ENCODE results near the gene BICDL2.
A peak's percentile ranks its signal among the peaks of the same experiment; 100 is the strongest.
"Not testable (repeated sequence)": the region's sequence is repeated elsewhere in the genome, so short reads cannot be mapped to it uniquely, and the experiment has no call there.

Gene BICDL2, protein sequence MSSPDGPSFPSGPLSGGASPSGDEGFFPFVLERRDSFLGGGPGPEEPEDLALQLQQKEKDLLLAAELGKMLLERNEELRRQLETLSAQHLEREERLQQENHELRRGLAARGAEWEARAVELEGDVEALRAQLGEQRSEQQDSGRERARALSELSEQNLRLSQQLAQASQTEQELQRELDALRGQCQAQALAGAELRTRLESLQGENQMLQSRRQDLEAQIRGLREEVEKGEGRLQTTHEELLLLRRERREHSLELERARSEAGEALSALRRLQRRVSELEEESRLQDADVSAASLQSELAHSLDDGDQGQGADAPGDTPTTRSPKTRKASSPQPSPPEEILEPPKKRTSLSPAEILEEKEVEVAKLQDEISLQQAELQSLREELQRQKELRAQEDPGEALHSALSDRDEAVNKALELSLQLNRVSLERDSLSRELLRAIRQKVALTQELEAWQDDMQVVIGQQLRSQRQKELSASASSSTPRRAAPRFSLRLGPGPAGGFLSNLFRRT

DNA sequence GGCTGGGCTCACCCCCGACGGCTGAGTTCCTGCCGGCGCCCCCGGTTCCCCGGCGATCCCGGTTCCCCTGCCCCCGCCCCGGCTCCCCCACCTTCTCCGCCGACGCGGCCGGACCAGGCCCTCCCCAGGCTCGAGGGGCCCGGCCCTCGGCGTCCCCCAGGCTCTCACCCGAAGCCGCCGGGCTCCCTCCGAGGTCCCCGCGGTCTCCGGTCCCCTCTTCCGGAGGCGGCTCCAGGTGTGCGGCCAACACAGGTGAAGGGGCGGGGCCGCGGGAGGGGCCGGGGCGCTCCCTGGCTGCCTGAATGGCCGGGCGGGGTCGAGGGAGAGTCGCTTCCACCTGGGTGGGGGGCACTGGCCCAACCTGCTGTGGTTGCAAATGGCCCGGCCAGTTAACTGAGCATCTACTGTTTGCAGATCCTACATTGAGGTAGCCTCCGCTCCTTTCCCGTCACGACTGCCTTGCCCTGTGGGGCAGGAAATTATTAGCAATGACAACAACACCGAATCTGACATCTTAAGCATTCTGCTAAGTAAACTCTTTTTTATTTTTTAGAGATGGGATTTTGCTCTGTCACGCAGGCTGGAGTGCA is at the start of gene BICDL2:
BICDL2 (minus strand) TSS at position 219 of the 590 bp plus-strand sequence. CDS start 1,448 bp downstream, outside the sequence.
- no peak for DNase-seq

DNA sequence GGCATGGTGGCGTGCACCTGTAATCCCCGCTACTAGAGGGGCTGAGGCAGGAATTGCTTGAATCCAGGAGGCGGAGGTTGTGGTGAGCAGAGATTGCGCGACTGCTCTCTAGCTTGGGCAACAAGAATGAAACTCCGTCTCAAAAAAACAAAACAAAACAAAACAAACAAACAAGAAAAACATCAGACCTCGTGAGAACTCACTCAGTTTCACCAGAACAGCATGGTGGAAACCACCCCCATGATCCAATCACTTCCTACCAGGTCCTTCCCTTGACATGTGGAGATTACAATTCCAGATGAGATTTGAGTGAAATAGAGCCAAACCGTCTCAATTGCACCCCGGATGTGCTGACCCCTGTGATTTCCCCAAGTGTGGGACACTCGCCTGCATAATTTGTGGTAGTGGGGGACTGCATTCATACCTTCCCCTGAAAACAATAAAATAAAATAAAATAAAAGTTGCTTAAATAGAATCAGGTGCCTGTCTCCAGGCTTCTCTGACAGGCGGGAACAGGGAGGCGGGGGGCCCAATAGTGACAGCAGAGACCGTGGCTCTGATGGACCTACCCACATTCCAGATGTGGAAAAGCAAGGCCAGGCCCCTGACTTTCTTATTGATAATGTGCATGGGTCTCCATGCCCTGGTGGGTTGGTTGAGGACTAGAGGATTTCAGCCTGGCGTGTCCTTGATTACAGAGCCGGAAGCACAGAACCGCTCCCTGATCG is 49.3 kb upstream of the BICDL2 start:
- DNase-seq, result no peak

DNA sequence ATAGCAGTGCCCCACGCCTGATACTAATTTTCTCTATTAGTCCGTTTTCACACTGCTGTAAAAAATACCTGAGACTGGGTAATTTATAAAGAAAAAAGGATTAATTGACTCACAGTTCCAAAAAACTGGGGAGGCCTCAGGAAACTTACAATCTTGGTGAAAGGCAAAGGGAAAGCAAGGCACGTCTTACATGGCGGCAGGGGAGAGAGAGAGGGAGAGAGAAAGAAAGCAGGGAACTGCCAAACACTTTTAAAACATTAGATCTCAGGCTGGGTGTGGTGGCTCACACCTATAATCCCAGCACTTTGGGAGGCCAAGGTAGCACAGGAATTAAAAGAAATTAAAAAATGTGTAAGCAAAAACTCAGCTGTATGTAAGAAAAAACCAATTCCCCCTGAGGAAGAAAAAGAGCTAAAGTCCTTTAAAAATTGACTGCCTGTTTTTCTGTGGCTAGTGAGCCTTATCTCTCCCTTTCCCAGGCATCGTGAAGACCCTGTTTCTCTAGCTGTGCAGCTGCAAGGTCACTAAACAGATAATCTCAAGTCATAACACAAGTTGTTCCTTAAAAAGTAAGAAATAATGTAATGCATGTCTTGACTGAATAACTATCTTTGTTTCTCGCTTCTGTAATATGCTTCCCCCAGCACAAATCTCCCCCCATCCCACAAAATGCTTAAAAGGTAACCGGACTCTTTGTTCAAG is 48.4 kb upstream of the BICDL2 start:
- DNase-seq, result no peak

DNA sequence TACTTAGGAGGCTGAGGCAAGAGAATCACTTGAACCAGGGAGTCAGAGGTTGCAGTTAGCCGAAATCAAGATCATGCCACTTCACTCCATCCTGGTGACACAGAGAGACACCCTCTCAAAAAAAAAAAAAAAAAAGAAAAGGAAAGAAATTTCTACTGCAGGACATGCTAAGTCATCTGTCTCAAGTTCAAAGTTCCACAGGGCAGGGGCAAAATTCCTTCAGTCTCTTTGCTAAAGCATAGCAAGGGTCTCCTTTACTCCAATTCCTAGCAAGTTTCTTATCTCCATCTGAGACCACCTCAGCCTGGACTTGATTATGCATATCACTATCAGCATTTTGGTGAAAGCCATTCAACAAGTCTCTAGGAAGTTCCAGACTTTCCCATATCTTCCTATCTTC is 47.7 kb upstream of the BICDL2 start:
- DNase-seq, result no peak

DNA sequence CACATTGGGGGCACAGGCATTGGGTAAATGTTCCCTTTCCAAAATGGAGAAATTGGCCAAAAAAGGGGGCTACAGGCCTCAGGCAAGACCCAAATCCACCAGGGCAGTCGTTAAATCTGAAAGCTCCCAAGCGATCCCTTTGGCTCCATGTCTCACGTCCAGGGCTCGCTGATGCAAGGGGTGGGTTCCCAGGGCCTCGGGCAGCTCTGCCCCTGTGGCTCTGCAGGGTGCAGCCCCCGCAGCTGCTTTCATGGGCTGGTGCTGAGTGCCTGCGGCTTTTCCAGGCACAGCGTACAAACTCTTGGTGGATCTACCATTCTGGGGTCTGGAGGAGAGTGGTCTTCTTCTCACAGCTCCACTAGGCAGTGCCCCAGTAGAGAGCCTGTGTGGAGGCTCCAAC is 46.7 kb upstream of the BICDL2 start:
- DNase-seq, result not testable (repeated sequence)

DNA sequence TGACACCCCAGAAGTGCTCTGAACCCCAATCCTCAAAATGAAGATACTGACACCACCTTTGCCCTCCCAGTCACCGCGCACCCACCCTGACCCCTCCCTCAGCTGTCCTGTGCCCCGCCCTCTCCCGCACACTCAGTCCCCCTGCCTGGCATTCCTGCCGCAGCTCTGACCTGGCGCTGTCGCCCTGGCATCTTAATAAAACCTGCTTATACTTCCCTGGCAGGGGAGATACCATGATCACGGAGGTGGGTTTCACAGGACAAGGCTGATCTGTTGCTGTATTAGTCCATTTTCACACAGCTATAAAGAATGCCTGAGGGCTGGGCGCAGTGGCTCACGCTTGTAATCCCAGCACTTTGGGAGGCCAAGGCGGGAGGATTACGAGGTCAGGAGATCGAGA is 45.2 kb upstream of the BICDL2 start:
- not testable (repeated sequence) for DNase-seq

DNA sequence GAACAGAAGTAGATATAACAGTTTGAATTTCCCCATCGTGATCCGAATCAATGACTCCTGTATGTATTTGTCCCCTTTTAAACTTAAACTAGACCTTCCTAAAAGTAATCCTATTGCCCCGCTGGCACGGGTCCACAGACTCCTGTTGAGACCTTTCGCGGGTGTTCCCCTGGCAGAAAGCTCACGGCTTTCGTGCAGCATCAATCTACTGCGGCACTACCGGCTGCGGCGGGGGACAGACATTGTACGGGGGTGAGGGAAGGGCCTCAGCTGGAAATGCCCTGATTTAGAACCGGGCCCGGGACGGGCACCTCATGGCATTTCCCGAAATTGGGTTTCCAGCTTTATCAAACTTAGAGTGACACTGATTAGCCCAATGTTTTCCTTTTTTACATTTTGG is 43.3 kb upstream of the BICDL2 start:
- DNase-seq, result no peak

DNA sequence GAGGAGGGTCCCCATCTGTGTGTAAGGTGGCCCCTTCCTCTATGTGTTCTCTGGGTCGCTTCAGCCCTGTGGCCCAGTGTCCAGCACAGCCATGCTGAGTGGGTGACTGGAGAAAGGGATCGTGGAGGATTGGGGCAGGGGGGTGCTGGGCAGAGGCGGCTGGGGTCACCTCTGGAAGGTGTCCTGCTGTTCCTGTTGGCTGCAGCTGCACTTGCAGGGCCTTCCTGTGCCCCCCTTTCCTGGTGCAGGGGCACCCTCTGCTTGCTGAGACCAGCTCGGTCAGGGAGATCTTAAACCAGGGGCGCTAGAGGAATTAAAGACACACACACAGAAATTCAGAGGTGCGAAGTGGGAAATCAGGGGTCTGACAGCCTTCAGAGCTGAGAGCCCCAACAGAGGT is 39.8 kb upstream of the BICDL2 start:
- no peak for DNase-seq

DNA sequence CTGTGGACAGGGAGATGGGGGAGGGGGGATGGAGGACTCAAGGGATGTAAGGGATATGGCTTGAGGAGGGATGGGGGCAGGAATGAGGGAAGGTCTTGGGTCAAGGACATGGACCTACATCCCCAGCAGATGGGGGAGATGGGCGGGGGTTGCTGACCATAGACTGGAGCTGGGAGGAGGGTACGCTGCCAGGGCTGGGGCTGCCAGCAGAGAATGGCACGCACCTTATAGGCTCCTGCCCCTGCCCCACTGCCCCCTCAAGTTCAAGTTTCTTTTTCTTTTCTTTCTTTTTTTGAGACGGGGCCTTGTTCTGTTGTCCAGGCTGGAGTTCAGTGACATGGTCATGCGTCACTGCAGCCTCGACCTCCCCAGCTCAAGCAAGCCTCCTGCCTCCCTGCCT is 39.2 kb upstream of the BICDL2 start:
- not testable (repeated sequence) for DNase-seq

DNA sequence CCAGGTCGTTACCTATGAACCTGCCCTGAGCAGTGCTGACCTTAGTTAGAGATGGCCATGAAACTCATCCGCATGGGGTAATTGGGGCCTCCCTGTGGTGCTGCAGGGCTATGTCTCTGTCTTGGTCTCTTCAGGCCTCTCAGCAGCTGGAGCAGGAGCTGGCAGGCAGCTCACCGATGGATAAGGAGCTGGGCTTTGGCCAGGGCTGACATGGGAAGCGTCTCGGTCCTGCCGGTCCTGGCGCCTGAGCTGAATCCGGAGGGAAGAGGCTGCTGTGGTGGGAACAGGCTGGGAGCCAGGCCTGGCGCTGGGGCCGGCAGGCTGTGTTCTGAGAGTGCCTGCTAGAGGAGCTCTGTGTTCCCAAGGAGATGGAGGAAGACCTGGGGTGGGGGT is 38.8 kb upstream of the BICDL2 start:
- no peak for DNase-seq

DNA sequence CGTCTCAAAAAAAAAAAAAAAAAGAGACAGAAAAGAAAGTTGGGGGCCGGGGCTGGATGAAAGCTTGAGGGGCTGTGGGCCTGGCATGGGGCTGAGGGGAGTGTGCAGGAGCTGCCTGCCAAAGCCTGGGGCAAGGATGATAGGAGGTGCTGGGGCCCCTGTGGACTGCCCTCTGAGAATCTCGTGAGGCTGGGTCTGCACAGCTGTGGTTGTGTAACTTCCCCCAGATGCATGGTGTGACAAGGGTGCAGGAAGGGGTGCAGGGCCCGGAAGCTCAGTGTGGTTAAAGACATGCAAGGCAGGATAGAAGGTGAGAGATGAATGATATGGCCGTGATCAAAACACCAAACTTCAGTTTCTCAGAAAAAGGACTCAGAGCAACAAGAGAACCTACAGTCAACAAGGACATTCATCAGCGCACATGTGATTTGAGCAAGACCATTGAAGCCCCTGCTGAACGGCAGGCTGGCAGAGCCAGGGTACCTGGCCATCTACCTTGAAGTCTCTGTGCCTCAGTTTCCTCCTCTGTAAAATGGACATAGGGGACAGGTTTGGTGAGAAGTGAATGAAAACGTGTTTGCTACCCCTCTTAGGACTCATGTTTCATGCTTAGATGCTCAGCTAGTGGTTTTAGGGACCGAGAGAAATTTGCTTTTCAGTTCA is 38.2 kb upstream of the BICDL2 start:
- peak; percentile 85 to 90 for DNase-seq

DNA sequence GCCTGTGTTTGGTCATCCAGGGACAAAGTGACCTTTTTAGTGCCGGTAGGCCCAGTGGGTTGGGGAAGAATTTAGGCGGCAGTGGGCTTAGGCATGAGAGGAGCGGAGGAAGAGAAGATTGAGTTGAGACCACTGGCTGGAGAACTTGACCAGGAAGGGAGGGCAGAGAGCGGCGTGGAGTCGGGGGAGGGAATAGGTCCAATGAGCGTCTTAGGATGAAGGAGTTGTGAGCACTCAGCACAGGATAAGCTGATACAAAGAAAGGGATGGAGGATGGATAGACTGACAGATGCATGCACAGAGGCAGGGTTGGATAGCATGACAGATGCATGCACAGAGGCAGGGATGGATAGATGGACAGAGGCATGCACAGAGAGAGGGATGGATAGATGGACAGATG is 36.7 kb upstream of the BICDL2 start:
- no peak for DNase-seq

DNA sequence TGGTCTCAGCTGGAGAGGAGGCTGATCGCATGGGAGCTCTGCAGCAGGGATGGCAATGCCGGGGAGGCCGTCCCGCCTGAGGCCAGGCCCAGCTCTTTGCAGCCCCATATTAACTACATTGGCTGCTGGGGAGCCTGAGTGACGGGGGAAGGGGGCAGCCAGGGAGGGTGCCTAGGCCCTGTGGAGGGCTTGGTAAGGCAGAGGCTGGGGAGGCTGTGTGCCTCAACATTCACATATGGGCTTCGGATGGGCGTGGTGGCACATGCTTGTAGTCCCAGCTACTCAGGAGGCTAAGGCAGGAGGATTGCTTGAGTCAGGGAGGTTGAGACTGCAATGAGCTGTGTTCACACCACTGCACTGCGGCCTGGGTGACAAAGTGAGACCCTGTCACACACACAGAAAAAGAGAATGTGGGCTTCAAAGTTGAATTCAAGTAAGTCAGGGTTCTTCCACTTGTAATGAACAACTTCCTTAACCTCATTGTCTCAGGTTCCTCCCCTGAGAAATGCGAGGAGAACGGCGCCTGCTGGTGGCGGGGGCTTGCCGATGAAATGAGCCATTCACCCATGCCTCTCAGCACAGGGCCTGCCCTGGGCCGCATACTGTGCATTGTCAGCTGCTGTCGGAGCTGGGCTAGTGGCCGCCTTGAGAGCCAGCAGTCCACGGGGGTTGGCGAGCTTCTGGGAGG is 36.0 kb upstream of the BICDL2 start:
- peak in 1 of 2 donors; percentile 62 for DNase-seq

DNA sequence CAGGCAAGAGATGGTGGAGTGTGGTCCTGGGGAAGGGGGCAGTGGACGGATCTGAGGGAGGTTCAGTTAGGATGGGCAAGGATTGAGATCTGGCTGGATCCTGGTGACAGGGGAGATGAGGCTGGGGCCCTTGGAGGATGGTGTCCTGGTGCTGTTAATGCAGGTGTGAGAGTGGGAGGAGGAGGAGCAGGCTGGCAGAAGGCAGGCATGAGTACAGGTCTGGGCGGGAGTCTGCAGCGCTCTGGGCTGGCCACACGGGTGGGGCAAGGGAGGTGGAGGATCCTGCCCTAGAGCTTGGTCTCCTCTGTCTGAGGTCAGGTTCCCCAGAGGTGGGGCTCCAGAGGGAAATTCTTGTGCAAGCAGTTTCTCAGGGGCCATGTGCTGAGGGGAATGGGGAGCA is 35.4 kb upstream of the BICDL2 start:
- DNase-seq, result peak in 1 of 2 donors; percentile 53

DNA sequence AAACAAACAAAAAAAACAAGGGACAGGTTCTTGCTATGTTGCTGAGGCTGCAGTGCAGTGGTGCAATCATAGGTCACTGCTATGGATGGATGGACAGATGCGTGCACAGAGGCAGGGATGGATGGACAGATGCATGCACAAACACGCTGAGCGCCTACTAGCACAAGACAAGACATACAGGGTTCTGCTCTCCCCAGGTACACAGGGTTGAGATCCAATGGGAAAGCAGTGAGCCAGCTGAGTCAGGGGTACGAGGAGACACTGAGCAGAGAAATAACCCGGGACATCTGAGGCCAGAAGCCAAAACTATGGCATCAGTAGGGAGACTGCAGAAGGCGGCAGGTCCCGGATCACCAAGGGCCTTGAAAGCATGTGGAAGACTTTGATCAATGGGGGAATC is 34.9 kb upstream of the BICDL2 start:
- DNase-seq, result peak in 1 of 2 donors; percentile 37

DNA sequence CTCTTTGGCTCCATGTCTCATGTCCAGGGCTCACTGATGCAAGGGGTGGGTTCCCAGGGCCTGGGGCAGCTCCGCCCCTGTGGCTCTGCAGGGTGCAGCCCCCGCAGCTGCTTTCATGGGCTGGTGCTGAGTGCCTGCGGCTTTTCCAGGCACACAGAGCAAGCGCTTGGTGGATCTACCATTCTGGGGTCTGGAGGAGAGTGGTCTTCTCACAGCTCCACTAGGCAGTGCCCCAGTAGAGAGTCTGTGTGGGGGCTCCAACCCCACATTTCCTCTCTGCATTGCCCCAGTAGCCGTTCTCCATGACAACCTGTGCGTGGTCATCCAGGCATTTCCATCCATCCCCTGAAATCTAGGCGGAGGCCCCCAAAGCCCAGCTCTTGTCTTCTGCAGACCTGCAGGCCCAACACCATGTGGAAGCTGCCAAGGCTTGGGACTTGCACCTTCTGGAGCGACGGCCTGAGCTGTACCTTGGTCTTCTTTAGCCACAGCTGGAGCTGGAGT is 33.9 kb upstream of the BICDL2 start:
- DNase-seq, result peak in 1 of 2 donors; percentile 48

DNA sequence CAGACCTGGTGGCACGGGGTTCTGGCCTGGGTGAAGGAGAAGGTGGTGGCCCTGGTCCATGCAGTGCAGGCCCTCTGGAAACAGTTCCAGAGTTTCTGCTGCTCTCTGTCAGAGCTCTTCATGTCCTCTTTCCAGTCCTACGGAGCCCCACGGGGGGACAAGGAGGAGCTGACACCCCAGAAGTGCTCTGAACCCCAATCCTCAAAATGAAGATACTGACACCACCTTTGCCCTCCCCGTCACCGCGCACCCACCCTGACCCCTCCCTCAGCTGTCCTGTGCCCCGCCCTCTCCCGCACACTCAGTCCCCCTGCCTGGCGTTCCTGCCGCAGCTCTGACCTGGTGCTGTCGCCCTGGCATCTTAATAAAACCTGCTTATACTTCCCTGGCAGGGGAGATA is 32.4 kb upstream of the BICDL2 start:
- not testable (repeated sequence) for DNase-seq

DNA sequence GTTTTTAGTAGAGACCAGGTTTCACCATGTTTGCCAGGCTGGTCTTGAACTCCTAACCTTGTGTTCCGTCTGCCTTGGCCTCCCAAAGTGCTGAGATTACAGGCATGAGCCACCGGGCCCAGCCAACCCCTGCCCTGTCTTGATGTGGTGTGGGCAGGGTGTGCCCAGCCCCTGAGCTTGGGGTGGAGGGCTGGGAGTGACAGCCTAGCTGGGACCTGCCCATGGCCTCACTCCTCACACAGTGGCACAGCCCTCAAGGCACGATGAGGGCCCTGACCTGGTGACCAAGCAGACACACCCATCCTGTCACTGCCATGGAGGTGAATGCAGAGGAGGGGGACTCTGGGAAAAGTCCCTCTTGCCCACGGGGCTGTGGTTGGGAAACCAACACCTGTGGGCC is 31.7 kb upstream of the BICDL2 start:
- DNase-seq, result peak in 1 of 2 donors; percentile 46

DNA sequence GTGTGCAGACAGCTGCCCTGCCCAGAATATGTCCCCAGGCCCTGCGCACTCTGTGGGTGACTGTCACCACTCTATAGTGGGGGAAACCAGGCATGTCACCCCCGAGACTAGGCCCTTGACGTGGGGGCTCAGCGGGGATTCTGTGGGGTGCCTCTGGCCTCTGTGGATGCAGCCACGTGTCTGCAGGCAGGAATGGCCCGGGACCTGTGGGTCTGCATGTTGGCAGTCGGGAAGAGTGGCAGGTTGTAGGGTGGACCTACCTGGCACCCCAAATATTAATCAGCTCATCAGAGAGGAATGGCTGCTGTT is 29.6 kb upstream of the BICDL2 start:
- no peak for DNase-seq

DNA sequence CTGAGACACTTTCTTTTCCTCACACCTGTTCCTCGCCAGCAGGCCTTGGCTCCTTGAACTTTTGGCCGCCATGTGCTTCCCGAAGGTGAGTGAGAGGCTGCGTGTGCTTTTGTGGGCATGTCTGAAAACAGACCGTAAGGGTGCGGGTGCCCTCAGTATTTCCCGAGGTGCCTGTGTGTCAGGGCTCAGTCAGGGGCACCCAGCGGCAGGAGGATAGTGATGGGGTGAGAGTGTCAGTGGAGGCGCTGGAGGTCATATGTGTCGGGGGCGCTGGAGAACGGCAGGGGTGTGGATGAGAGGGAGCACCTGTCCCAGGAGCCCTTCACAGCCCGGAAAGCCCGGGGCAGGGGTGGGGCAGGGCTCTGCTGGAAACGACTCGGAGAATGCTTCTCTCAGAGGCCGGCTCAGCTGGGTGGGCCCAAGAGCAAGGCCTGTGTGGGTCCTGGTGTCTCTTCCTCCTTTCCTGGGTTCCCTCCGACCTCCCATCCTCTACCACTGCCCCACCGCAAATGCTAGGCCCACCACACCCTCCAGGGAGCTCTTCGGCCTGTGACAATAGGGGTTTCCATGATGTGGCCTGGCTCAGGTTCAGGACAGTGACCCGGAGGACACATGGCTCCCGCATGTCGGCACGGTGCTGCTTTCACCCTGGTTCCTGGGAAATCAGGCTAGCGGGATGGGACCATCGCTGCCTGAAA is 29.1 kb upstream of the BICDL2 start:
- DNase-seq, result no peak
